ENCODE results near the gene MOG. TPM values are rescaled to one million over a fixed set of nuclear protein-coding genes. Genes with fewer than 3 reads are reported as not detected.

MOG gene
- total RNA-seq, 2 experiments from 2014 or later: not detected

GRCh38 chr6:29665942-29666825, 9.3 kb downstream of the MOG start:
- Histone ChIP-seq H2AFZ (ENCODE audit: low read length) (no peak overlapping the region), H3K9me3 (ENCODE audit: low read length) (no peaks in the 10 kb centered on the region), H3K4me2 (ENCODE audit: low read length) (no peak overlapping the region), H3K4me1 (ENCODE audit: insufficient read depth, low read length, poor library complexity, severe bottlenecking) (no peaks in the 10 kb centered on the region), H4K20me1 (ENCODE audit: insufficient read depth, low read length) (no peaks in the 10 kb centered on the region), H3K27ac (ENCODE audit: low read depth, low read length, poor library complexity, severe bottlenecking) (no peak overlapping the region), H3K4me3 (ENCODE audit: low read depth, low read length, poor library complexity, severe bottlenecking) (no peak overlapping the region), H3K9me2 (ENCODE audit: insufficient read depth, low read length) (no peaks in the 10 kb centered on the region), H3K36me3 (ENCODE audit: insufficient read depth, low read length) (no peaks in the 10 kb centered on the region), H3K79me2 (ENCODE audit: insufficient read depth, low read depth, low read length) (no peaks in the 10 kb centered on the region)
- DNase-seq (ENCODE audit: low spot score): no peak
- BruUV-seq (replicated peaks): no TSS peak
- CTCF ChIA-PET (ENCODE audit: unreplicated experiment): interaction anchor here (1.2 kb wide), 1 partner anchor 12 kb away, joined by 6 read pairs; no protein-coding TSS in a partner anchor
- POLR2A ChIA-PET: interaction anchor here (0.6 to 1.1 kb wide), 3 partner anchors 9 to 17 kb away, joined by 3 to 6 read pairs (median 5); no protein-coding TSS in a partner anchor
- no peak for TF ChIP-seq EZH2phosphoT487 (IDR thresholded peaks at IDR 0.05; ENCODE audit: borderline replicate concordance, low read depth, low read length)
- TF ChIP-seq, protein P1, sequence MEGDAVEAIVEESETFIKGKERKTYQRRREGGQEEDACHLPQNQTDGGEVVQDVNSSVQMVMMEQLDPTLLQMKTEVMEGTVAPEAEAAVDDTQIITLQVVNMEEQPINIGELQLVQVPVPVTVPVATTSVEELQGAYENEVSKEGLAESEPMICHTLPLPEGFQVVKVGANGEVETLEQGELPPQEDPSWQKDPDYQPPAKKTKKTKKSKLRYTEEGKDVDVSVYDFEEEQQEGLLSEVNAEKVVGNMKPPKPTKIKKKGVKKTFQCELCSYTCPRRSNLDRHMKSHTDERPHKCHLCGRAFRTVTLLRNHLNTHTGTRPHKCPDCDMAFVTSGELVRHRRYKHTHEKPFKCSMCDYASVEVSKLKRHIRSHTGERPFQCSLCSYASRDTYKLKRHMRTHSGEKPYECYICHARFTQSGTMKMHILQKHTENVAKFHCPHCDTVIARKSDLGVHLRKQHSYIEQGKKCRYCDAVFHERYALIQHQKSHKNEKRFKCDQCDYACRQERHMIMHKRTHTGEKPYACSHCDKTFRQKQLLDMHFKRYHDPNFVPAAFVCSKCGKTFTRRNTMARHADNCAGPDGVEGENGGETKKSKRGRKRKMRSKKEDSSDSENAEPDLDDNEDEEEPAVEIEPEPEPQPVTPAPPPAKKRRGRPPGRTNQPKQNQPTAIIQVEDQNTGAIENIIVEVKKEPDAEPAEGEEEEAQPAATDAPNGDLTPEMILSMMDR (conservative IDR thresholded peaks at IDR 0.05; ENCODE audit: low read length): no peak
- intact Hi-C loops (cut with micrococcal nuclease; ENCODE audit: unreplicated experiment): no loop called here

GRCh38 chr6:29666826-29667130, 9.9 kb downstream of the MOG start:
- no peak for DNase-seq (ENCODE audit: low spot score)
- BruUV-seq (replicated peaks): no TSS peak
- H3K4me2 ChIP-seq (ENCODE audit: low read length): no peak overlapping the region
- no peaks in the 10 kb centered on the region for H3K36me3 ChIP-seq (ENCODE audit: insufficient read depth, low read length)
- H4K20me1 ChIP-seq (ENCODE audit: insufficient read depth, low read length): no peaks in the 10 kb centered on the region
- H2AFZ ChIP-seq (ENCODE audit: low read length): no peak overlapping the region
- no peaks in the 10 kb centered on the region for H3K79me2 ChIP-seq (ENCODE audit: insufficient read depth, low read depth, low read length)
- CTCF ChIA-PET (ENCODE audit: unreplicated experiment): no interaction called here
- POLR2A ChIA-PET: interaction anchor here (0.9 to 1.1 kb wide), 2 partner anchors 10 to 13 kb away, joined by 3 to 6 read pairs; no protein-coding TSS in a partner anchor
- H3K27ac ChIP-seq (ENCODE audit: low read depth, low read length, poor library complexity, severe bottlenecking): no peak overlapping the region
- no peaks in the 10 kb centered on the region for H3K4me1 ChIP-seq (ENCODE audit: insufficient read depth, low read length, poor library complexity, severe bottlenecking)
- H3K9me2 ChIP-seq (ENCODE audit: insufficient read depth, low read length): no peaks in the 10 kb centered on the region
- TF ChIP-seq, protein P1 (conservative IDR thresholded peaks at IDR 0.05; ENCODE audit: low read length): no peak
- TF ChIP-seq EZH2phosphoT487 (IDR thresholded peaks at IDR 0.05; ENCODE audit: borderline replicate concordance, low read depth, low read length): no peak
- intact Hi-C loops (cut with micrococcal nuclease; ENCODE audit: unreplicated experiment): no loop called here
- H3K4me3 ChIP-seq (ENCODE audit: low read depth, low read length, poor library complexity, severe bottlenecking): no peak overlapping the region
- H3K9me3 ChIP-seq (ENCODE audit: low read length): no peaks in the 10 kb centered on the region

- no peak for DNase-seq (ENCODE audit: low spot score)
- ChIA-PET POLR2A (interaction anchor here (0.9 to 1.1 kb wide), 2 partner anchors 10 to 14 kb away, joined by 3 to 6 read pairs; no protein-coding TSS in a partner anchor), CTCF (ENCODE audit: unreplicated experiment) (no interaction called here)
- H2AFZ ChIP-seq (ENCODE audit: low read length): no peak overlapping the region
- H3K79me2 ChIP-seq (ENCODE audit: insufficient read depth, low read depth, low read length): no peaks in the 10 kb centered on the region
- H3K9me2 ChIP-seq (ENCODE audit: insufficient read depth, low read length): no peaks in the 10 kb centered on the region
- no peaks in the 10 kb centered on the region for H3K4me1 ChIP-seq (ENCODE audit: insufficient read depth, low read length, poor library complexity, severe bottlenecking)
- H3K4me2 ChIP-seq (ENCODE audit: low read length): no peak overlapping the region
- intact Hi-C loops (cut with micrococcal nuclease; ENCODE audit: unreplicated experiment): no loop called here
- no peak overlapping the region for H3K27ac ChIP-seq (ENCODE audit: low read depth, low read length, poor library complexity, severe bottlenecking)
- no TSS peak for BruUV-seq (replicated peaks)
- H4K20me1 ChIP-seq (ENCODE audit: insufficient read depth, low read length): no peaks in the 10 kb centered on the region
- H3K9me3 ChIP-seq (ENCODE audit: low read length): no peaks in the 10 kb centered on the region
- no peak overlapping the region for H3K4me3 ChIP-seq (ENCODE audit: low read depth, low read length, poor library complexity, severe bottlenecking)
- H3K36me3 ChIP-seq (ENCODE audit: insufficient read depth, low read length): no peaks in the 10 kb centered on the region
- TF ChIP-seq EZH2phosphoT487 (IDR thresholded peaks at IDR 0.05; ENCODE audit: borderline replicate concordance, low read depth, low read length): no peak
- TF ChIP-seq, protein P1 (conservative IDR thresholded peaks at IDR 0.05; ENCODE audit: low read length): no peak
Measured at GRCh38 chr6:29667158-29667557, 10.3 kb downstream of the MOG start.

Data from OCI-LY7 (cell line).